Frontal cortex (tissue), 4 donors: ENCODE data around the gene ZPBP. TPM values are rescaled to one million over a fixed set of nuclear protein-coding genes. Genes with fewer than 3 reads are reported as not detected.

Experiments used
- DNase-seq, 2 donors: peaks; one replicate each; pipeline ENCODE4 v3.0.0; 2012; ENCODE audit warnings: low spot score in 2 of 2
- FAIRE-seq: peaks from 2 replicates; lab custom pipeline; 2012; peaks lifted over from hg19 to GRCh38; lab: Jason Lieb, UNC
- total RNA-seq: library from RNA; depleted of rRNA; stranded (reverse); fragments of >200 nt; gene quantifications from one replicate; pipeline ENCODE4 v1.2.3, GENCODE V29; 2014
- donor health status: control.
- donor health status: control.
- donor health status: control.

Gene ZPBP, protein sequence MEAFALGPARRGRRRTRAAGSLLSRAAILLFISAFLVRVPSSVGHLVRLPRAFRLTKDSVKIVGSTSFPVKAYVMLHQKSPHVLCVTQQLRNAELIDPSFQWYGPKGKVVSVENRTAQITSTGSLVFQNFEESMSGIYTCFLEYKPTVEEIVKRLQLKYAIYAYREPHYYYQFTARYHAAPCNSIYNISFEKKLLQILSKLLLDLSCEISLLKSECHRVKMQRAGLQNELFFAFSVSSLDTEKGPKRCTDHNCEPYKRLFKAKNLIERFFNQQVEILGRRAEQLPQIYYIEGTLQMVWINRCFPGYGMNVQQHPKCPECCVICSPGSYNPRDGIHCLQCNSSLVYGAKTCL
- total RNA-seq: 0.41 TPM

DNA sequence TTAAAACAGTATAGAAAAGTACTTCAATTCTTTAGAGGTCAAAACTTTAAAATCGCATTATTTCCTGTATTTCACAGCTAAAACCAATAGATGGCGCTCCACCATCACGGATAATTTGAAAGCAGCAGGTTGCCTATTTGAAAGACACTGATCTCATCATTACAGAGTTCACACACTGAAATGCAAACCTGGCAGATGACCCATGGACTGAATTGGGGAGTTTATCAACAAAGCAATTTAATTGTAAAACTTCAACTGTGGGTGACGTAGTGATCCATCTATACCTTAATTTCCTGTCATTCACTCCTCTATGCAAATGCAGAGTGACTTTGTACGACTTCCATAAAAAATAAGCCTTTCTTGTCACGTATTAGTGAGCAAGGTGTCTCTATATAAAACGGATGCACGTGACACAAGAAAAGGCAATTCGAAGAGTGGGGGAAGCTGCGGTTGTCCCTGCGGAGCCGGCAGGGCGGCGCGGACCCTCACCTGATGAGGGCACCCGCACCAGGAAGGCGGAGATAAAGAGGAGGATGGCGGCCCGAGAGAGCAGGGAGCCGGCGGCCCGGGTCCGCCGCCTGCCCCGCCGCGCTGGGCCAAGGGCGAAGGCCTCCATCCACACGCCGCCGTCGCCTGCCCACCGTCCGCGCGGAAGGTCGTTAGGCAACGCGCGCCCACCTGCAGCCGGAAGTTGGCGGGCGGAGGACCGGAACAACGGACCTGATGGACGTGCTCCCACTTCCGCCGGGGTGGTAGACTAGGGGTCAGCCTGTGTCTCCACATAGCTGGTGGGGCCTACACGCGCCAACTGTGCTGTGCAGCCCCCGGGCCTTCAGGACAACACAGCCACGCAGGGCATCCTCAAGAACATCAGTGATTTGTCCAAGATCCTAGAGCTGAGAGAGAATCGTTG, at the start of gene ZPBP:
ZPBP (minus strand) TSS at position 668 of the 913 bp plus-strand sequence; CDS start at position 616, 52 bp downstream.
- FAIRE-seq: peak; percentile 91
- DNase-seq: peak; percentile 36 to 43

DNA sequence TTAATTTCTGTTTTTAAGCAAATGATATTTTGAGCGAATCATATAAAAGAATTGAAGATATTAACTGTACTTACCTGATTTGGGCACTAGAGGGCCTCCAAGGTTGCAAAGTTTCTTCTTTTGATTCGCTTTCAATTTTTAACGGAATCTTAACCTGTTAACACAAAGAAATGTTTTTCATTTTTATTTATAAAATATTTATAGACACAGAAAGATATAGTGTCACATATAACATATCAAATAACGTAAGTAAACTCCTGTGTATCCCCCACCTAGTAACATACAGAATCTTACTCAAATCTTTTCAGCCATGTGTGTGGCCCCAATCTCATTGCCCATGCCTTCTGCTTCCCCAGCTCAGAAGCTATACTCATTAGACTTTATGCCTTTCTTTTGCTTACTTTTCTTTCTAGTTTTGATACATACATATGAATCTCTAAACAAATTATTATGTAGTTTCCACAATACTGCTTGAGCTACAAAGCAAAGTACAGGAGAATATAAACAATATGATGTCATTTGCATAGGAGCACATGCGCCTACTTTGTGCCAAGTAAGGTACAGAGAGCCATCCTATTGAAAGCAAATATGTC, 49.5 kb upstream of the ZPBP start:
- FAIRE-seq (peak; percentile 94), DNase-seq (no peak)

DNA sequence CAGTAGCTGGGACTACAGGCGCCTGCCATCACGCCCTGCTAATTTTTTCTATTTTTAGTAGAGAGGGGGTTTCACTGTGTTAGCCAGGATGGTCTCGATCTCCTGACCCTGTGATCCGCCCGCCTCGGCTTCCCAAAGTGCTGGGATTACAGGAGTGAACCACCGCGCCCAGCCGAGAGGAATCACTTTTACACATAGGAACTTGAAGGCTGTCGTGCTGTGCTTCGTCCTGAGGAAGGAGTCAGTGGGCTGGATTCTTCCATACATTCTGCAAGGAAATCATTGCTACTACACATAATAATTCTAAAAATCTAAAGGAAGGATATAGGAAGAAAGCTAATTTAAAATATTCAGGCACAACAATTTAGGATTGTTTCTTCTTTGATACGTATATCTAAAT, 48.8 kb upstream of the ZPBP start:
- FAIRE-seq: no peak
- DNase-seq: no peak

- FAIRE-seq: no peak
- DNase-seq: no peak
Measured at GRCh38 chr7:50141131-50141530, 48.1 kb upstream of the ZPBP start.

GRCh38 chr7:50140688-50141087, 47.6 kb upstream of the ZPBP start:
- FAIRE-seq (no peak), DNase-seq (no peak)

DNA sequence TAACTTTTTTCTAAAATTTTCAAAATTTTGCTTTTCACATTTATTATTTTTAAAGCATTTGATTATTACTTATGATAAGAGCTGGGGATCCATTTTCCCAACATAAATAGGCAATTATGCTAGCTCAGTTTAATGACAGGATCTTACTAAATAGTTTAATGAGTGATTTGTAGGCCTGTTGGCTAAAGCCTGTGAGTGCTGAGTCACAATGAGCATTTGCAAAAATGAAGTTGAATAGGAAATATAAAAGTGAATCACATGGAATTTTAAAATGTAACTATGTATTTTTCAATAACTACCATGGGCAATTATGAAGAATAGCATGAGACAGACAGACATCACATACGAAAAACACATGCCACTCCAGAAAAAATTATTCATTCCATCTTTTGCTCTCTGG, 45.1 kb upstream of the ZPBP start:
- no peak for FAIRE-seq

GRCh38 chr7:50125766-50126165, 32.7 kb upstream of the ZPBP start:
- FAIRE-seq: no peak
- no peak for DNase-seq

More for the DNA sequence above, 45.1 kb upstream of the ZPBP start:
- no peak for DNase-seq

DNA sequence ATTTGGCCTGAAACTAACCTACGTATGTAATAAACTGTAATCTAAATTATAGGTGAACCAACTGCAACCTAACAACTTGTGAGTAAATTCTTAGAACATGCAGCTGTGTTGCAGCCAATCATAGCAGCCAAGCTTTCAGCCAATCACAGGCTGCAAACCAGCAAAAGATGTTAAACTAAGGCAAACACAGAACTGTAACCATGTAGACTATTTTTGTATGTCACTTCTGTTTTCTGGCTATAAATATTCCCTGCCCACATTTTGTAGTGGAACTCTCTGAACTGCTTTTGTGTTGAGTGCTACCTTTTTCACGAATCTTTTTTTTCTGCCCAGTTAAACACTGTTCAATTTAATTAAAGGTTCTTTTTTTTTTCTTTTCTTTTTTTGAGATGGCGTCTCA, 28.2 kb upstream of the ZPBP start:
- DNase-seq (no peak), FAIRE-seq (no peak)

GRCh38 chr7:50119815-50120637, 27.0 kb upstream of the ZPBP start:
- no peak for DNase-seq
- FAIRE-seq: no peak

DNA sequence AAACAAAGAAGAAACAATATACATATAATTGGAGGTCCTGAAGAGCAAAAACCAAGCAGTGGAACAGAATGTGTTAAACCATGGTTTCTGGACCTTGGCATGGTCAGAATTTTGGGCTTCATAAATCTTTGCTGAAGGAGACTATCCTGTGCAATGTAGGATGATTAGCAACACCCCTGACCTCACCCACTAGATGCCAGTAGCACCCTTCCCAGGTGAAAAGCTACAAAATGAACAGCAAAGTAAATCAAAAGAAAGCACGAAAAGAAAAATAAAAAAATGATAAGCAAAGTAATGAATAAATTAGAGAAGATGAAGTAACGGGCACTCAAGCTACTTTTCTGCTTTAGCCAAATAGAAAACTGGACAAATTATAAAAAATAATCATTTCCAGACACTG, 19.2 kb upstream of the ZPBP start:
- DNase-seq: no peak
- no peak for FAIRE-seq

DNA sequence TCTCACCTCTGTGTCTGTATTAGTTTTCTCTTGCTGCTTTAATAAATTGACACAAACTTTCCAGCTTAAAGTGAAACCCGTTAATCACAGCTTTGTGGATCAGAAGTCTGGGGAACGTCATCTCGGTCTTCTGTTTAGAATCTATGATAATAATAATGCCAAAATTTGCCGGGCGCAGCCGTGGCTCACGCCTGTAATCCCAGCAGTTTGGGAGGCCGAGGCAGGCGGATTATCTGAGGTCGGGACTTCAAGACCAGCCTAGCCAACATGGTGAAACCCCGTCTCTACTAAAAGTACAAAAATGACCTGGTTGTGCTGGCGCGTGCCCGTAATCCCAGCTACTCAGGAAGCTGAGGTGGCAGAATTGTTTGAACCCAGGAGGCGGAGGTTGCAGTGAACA, 8.8 kb upstream of the ZPBP start:
- FAIRE-seq (no peak), DNase-seq (no peak)

DNA sequence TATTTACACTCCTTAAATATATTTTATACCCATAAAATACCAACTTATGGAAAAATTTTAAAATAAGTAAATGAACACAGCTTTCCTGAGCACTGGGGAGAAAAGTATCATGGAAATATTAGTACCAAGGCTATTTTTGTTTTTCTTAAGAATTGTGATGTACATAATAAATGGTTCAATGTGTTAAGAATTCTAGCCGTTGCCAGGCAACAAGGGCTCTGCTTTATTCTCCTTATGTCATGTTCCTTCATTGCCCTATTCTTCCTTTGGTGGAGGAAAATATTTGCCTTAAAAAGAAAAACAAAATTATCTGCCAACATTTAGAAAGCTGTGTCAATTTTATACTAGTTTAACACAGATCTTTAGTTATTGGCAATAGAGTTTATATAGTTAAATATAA, 2.6 kb upstream of the ZPBP start:
- FAIRE-seq (no peak), DNase-seq (no peak)

GRCh38 chr7:50088463-50089129, 4.5 kb downstream of the ZPBP start:
- no peak for FAIRE-seq
- no peak for DNase-seq

GRCh38 chr7:50085344-50085743, 7.7 kb downstream of the ZPBP start:
- DNase-seq (no peak), FAIRE-seq (no peak)

GRCh38 chr7:50073093-50073492, 20.0 kb downstream of the ZPBP start:
- DNase-seq (no peak), FAIRE-seq (no peak)

- FAIRE-seq (no peak), DNase-seq (no peak)
Measured at GRCh38 chr7:50069613-50070012, 23.4 kb downstream of the ZPBP start.

DNA sequence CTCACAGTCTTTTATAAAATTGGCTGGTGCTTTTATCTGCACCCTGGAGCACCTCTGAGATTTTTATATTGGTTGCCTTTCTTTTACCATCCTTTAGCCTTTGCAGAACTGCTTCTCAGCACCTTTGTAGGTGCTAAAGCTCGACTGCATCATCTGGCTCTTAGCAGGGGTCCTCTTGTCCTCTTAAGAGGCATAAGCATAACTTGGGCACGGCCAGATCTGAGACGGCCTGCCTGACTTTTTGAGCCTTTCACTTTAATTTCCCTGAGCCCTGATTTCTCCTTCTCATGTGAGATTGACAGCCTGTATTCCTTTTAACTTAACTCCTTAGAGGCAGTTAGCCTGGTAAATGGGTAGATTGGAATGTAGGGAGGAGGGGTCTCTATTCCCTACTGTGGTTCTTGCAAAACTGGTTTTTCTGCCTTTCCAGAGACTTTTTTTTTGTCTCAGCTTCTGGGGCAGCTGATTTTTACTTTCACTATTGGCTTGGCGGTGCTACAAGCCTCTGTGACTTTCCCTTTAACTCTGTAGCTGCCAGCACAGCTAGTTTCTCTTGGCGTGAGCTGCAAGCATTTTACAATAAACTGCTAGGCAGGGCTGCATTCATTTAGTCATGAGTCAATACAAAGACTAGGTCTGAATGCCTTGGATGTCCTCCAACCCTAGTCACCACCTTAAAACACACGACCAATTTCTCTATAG, 24.0 kb downstream of the ZPBP start:
- no peak for FAIRE-seq
- DNase-seq: no peak

DNA sequence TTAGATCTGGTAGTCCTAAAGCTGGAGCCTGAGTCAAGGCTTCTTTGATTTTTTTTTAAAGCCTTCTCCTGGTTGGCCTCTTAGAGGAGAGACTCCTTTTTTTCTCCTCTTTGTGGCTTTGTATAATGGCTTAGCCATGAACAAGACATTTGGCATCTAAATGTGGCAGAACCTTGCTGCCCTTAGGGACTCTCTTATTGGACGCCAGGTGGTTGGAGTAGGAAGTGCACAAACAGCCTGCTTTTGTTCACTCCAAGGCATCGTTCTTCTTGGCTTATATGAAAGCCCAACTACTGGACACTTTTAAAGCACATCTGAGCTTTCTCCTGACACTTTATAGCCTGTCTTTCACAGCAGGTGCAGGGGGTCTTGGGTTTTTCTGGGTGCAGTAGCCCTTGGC, 25.0 kb downstream of the ZPBP start:
- FAIRE-seq (no peak), DNase-seq (no peak)

DNA sequence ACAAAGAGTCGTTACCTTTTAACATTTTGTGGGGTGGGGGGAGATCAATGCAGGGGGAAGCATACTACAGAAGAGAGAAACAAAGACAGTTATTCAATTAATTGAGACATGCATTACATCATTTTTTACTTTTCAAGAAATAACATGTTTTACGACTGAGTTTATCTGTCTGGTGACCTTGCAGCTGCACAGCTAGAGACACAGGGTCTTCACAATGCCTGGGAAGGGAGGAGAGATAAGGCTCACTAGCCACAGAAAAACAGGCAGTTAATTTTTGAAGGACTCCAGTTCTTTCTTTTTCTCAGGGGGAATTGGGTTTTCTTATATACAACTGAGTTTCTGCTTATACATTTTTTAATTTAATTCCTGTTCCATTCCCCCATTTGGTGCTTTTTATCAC, 30.1 kb downstream of the ZPBP start:
- no peak for DNase-seq
- FAIRE-seq: no peak
